GM13977 (cell line): ENCODE measurements around the gene SRP68.
"Not testable (repeated sequence)": the region's sequence is repeated elsewhere in the genome, so short reads cannot be mapped to it uniquely, and the experiment has no call there.

Experiments used
- DNase-seq: peaks from one replicate; pipeline ENCODE4 v3.0.0; 2012; ENCODE audit warnings: low spot score
- in situ Hi-C: fragments of 300-500 bp; cut with MboI; formaldehyde crosslinking; loops from one replicate; pipeline ENCODE4 v1.12.0; 2022; ENCODE audit warnings: low sequenced_read_pairs, low pct_unique_long_range_greater_than_20kb, mixed read lengths, inconsistent platforms; ENCODE audit not compliant: unreplicated experiment
- TF ChIP-seq, protein P1 (sequence below): IDR thresholded peaks from 2 replicates; pipeline ENCODE4 v1.5.1; 2012; ENCODE audit warnings: mild to moderate bottlenecking, control low read depth; ENCODE audit not compliant: insufficient read depth; ENCODE audit errors: extremely low read depth, missing control alignments

SRP68 gene

DNA sequence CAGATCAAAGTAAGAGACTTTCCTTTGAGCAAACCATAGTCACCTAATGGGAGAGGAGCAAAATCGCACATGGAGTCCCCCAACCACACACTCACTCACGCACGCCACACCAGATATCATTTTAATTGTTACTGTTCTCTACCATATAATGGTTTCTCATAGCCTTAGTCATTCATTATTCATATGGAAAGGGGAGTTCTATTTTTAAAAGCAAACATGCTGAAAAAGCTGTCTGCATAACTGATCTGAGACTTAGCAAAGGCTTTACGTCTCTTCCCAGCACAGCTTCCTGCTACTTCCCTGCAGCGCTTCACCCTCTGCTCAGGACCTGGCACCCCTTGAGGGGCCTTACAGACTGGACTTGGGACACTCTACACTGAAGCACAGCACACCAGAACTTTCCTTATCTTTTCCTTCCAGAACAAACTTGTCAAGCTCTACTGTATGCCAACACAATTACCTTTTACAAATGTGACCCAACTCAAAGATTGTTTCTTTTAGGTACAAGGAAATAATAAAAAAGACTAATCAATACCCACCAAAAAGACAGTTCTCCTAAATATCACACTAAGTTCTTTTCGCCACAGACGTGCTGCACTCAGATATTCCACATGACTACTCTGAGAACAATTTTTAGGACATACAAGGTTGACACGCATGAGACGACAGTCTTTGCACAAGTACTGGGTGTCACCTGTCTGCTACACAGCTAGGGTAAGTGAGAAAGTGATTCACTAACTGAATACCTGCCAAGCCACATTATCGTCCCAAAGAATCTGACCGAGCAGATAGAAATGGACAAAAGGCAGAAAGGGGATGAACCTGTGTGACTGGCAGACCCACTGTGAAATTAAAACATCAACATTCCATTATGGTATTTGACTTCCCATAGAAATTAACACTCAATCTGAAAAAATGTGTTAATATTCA is 21.5 kb downstream of the SRP68 start:
- in situ Hi-C loops: no loop called here
- TF ChIP-seq, protein P1, sequence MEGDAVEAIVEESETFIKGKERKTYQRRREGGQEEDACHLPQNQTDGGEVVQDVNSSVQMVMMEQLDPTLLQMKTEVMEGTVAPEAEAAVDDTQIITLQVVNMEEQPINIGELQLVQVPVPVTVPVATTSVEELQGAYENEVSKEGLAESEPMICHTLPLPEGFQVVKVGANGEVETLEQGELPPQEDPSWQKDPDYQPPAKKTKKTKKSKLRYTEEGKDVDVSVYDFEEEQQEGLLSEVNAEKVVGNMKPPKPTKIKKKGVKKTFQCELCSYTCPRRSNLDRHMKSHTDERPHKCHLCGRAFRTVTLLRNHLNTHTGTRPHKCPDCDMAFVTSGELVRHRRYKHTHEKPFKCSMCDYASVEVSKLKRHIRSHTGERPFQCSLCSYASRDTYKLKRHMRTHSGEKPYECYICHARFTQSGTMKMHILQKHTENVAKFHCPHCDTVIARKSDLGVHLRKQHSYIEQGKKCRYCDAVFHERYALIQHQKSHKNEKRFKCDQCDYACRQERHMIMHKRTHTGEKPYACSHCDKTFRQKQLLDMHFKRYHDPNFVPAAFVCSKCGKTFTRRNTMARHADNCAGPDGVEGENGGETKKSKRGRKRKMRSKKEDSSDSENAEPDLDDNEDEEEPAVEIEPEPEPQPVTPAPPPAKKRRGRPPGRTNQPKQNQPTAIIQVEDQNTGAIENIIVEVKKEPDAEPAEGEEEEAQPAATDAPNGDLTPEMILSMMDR: no peak
- no peak for DNase-seq

DNA sequence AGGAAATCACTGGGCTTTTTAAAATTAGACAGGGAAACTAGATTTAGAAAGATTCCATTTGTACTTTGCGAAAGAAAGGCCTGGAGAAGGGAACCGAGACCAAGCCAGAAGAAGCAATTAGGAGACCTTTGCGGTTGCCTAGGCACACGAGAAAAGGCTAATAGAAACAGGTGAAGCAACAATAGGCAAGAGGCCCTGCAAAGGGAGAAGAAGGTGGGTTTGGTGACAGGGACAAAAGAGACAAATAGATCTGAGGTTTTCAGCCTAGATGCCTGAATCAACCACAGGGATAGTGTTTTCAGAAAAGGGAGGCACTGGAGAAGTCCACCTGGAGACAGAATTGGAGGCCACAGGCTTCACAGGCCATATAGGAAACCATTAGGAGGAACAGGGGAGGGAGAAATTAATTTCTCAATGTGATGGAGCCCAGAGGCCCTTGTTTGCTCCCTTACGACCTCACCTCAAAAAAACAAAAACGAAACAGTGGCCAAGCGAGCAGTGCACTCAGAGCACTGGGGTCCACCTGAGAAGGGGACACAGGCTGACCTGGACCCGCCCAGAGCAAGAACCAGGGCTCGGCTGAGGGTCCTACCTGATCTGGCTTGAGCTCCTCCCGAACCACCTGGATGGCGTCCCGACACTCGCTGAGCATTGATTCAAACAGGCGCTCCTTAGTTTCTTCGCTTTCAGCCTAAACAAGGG is 22.3 kb downstream of the SRP68 start:
- no peak for DNase-seq
- TF ChIP-seq, protein P1: no peak
- in situ Hi-C loops: no loop called here

DNA sequence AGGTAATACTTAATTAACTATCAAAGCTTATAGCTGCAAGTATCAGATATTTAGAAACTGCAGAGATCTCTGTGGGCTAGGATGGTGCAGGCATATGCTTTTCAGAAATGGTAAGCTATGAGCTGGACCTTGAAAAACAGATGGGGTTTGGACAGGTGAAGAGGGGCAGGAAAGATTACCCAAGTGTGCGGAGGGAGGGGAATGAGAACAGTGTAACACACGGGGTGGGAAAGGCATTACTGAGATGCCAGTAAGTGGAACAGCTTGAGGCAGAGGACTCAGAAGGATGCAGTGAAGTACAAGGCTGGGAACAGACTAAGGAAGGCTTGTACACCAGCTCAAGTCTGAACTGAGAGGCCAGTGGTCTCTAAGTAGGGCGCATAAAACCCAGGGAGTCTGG is 23.1 kb downstream of the SRP68 start:
- in situ Hi-C loops: no loop called here
- DNase-seq: no peak

DNA sequence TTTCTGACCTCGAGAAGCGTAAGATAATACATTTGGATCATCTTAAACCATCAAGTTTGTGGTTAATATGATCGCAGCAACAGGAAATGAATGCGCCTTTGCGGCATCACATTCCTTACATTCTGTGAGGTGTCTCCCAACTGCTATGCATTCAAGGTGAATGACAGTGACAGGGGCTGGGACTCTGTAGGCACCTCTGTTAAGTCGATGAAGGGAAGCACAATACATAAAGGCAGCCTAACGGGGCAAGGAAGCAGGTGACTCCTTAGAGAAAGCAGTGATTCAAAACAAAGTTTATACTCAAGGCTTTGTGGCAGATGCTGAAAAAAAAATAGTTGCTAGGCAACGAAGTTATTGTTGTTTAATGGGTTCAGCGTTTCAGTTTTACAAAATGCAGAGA is 23.6 kb downstream of the SRP68 start:
- in situ Hi-C loops: no loop called here
- TF ChIP-seq, protein P1: no peak
- DNase-seq: no peak

More for the DNA sequence above, 23.1 kb downstream of the SRP68 start:
- TF ChIP-seq, protein P1: no peak

DNA sequence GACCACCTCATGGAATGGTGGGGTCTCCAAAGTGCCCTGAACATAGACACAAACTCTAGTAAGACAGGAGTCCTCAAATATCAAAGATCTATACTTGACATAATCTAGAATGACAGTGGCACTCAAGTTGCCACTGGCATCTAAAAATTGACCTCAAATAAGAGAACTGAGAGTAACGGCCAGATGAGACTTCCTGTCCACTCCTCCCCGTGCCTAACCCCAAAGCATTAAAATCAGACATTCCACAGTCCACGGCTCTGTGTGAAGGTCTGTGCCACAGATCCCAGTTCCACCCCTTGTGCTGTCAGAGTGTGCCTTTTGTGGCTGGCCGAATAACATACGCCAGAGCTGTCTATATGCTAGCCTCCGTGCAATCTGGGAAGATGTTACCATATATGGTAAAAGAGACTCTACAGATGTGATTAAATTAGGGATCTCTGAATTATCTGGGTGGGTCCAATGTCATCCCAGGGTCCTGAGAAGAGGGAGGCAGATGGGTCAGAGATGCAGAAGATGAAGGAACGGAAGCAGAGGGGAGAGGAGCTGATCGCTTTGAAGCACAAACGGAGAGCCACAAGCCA is 24.2 kb downstream of the SRP68 start:
- in situ Hi-C loops: no loop called here
- TF ChIP-seq, protein P1: no peak
- DNase-seq: no peak

DNA sequence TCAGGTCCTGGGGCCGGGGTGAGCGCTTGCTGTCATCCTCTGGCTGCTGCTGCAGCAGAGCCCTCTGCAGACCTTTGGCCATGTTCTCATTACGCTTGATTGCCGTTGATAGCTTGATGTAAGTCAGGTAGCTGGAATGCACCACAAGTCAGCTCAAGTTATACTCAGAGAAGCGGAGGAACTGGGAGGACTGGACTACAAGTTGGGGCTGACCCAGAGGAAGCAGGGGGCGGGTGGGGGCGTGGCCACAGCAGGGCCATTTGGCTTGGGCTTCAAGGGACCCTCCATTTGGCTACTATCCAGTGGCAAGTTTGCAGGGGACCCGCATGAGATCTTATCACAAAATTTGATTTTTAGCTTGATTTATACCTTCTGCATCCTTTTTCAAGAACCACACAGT is 26.3 kb downstream of the SRP68 start:
- no peak for DNase-seq
- in situ Hi-C loops: no loop called here
- TF ChIP-seq, protein P1: no peak

DNA sequence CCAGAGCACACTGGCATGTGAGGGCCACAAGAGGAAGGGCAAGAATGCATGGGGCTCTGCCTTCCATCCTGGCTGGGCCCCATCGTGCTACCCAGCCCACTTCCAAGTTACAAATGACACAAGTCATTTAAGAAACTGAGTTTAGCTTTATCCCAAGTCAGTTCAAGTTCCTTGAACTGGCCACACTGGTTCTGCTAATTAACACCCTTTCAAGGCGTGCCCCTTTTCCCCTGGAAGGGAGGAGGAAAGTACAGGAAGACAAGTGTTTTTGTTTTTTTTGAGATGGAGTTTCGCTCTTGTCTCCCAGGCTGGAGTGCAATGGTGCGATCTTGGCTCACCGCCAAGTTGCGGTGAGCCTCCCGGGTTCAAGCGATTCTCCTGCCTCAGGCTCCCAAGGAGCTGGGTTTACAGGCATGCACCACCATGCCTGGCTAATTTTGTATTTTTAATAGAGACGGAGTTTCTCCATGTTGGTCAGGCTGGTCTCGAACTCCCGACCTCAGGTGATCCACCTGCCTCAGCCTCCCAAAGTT is 27.8 kb downstream of the SRP68 start:
- in situ Hi-C loops, DNase-seq: not testable (repeated sequence)

DNA sequence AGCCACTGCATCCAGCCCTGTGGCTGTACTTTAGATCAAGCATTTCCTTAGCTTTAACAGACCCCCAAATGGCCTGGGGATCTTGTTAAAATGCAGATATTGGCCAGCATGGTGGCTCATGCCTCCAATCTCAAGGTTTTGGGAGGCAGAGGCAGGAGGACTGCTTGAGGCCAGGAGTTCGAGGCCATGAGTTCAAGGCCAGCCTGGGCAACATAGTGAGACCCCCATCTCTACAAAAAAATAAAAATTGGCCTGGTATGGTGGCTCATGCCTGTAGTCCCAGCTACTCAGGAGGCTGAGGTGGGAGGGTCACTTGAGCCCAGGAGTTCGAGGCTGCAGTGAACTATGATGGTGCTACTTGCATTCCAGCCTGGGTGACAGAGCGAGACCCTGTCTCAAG is 29.4 kb downstream of the SRP68 start:
- DNase-seq, in situ Hi-C loops: not testable (repeated sequence)
